Small intestine (tissue), 7 donors: ENCODE data around the gene SPDYE5. TPM values are rescaled to one million over a fixed set of nuclear protein-coding genes. Genes with fewer than 3 reads are reported as not detected.
"Not testable (repeated sequence)": the region's sequence is repeated elsewhere in the genome, so short reads cannot be mapped to it uniquely, and the experiment has no call there.

Source experiments
- DNase-seq, 2 donors: peaks; one replicate each; pipeline versions ENCODE4 v3.0.0 to v3.0.0-alpha.2; 2013
- FAIRE-seq: peaks from 2 replicates; lab custom pipeline; 2012; peaks lifted over from hg19 to GRCh38; lab: Jason Lieb, UNC
- H3K27ac ChIP-seq, 3 donors: one replicate each; pipeline ENCODE4 v1.5.1; 2013; ENCODE audit warnings: low read length in 2 of 3, mild to moderate bottlenecking in 2 of 3, control low read depth in 1 of 3, inconsistent platforms in 1 of 3, low read depth in 1 of 3, moderate library complexity in 1 of 3
- H3K27me3 ChIP-seq, 3 donors: one replicate each; pipeline ENCODE4 v1.6.1; 2013; ENCODE audit warnings: low read length in 3 of 3, inconsistent platforms in 1 of 3; ENCODE audit not compliant: control insufficient read depth in 3 of 3, insufficient read depth in 3 of 3
- H3K36me3 ChIP-seq, 3 donors: one replicate each; pipeline ENCODE4 v1.6.1; 2013; ENCODE audit warnings: low read length in 3 of 3, inconsistent platforms in 1 of 3, low read depth in 1 of 3, mild to moderate bottlenecking in 1 of 3, moderate library complexity in 1 of 3; ENCODE audit not compliant: control insufficient read depth in 3 of 3, insufficient read depth in 2 of 3
- H3K4me1 ChIP-seq, 3 donors: one replicate each; pipeline ENCODE4 v1.6.1; 2013; ENCODE audit warnings: low read length in 2 of 3, inconsistent platforms in 1 of 3, low read depth in 1 of 3, mild to moderate bottlenecking in 1 of 3, moderate library complexity in 1 of 3; ENCODE audit not compliant: control insufficient read depth in 3 of 3, insufficient read depth in 2 of 3
- H3K4me3 ChIP-seq, 3 donors: one replicate each; pipeline ENCODE4 v1.5.1; 2013; ENCODE audit warnings: low read length in 3 of 3, control low read depth in 1 of 3, inconsistent platforms in 1 of 3, low read depth in 1 of 3, mild to moderate bottlenecking in 1 of 3, moderate library complexity in 1 of 3
- H3K9me3 ChIP-seq, 2 donors: one replicate each; pipeline ENCODE4 v1.6.1; 2013; ENCODE audit warnings: low read depth in 1 of 2, low read length in 1 of 2; ENCODE audit not compliant: control insufficient read depth in 2 of 2, insufficient read depth in 1 of 2
- WGBS, 3 donors: extraction: QIAGEN DNeasy Blood & Tissue Kit; methylation state at CpG; one replicate each; pipeline ENCODE4 v1.1.7; 2013; 5-methylcytosine and 5-hydroxymethylcytosine counted together
- polyA plus RNA-seq, 4 donors: library from polyadenylated mRNA; stranded (reverse) in 3 of 4; unstranded in 1 of 4; fragments of 200-250 nt in 3 of 4; fragments of 120-200 nt in 1 of 4; gene quantifications; one replicate each; pipeline versions ENCODE4 v1.2.1 to v1.2.3, GENCODE V29; 2013
- donor health status: healthy with polysubstance abuse.
- donor health status: control.
- donor health status: control.
- donor health status: Bipolar disorder and iron deficiency.
- donor health status: healthy.

Gene SPDYE5
- polyA plus RNA-seq, 4 donors, result 1.9 TPM; not detected in 3

- H3K9me3 ChIP-seq, H3K27me3 ChIP-seq, H3K36me3 ChIP-seq, H3K4me1 ChIP-seq, H3K4me3 ChIP-seq, DNase-seq, H3K27ac ChIP-seq, FAIRE-seq: not testable (repeated sequence)
Measured at GRCh38 chr7:75477457-75477856, 14.7 kb upstream of the SPDYE5 start.

GRCh38 chr7:75480313-75480712 is 11.8 kb upstream of the SPDYE5 start:
- H3K36me3 ChIP-seq, FAIRE-seq, H3K4me3 ChIP-seq, H3K27ac ChIP-seq, DNase-seq, H3K9me3 ChIP-seq, H3K4me1 ChIP-seq, H3K27me3 ChIP-seq: not testable (repeated sequence)

DNA sequence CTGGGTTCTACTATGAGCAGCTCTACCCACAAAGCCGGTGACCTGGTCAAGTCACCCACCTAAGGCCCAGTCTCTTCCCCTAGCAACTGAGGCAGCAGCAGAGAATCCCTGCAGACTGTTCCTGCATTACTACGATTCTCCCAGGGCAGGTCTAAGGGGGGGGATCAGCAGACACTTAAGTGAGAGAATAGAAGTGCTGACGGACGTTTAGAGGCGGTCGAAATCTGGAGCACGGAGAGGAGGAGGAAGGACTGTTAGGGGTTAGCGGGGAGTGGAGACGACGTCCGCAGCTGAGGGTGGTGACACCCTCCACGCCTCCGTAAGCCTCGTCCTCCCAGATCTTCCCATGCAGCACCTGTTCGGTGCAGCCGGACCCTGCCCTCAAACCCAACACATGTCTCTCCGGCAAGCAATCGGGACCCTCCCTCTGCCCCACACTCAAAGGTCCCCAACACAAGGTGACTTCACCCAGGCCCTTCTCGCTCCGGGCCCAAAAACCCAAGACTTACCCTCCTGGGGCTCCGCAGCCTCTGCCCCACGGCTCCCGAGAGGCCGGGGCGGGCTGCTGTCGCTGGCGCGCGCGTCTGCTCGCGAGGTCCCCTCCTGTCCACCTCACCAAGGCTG is 6.7 kb upstream of the SPDYE5 start:
- Histone ChIP-seq H3K27ac (peak overlapping the region in 2 of 3 donors; percentile 65 to 78), H3K4me3 (peak overlapping the region; percentile 50 to 80 (median 76))
- H3K27me3 ChIP-seq, H3K9me3 ChIP-seq, H3K4me1 ChIP-seq, H3K36me3 ChIP-seq, FAIRE-seq: not testable (repeated sequence)
- 0 to 3% (median 2%) methylated on average over 14 to 28 of the region's 32 CpGs for WGBS, 3 donors
- peak; percentile 12 to 47 for DNase-seq

GRCh38 chr7:75485979-75486643 is 6.0 kb upstream of the SPDYE5 start, which contains the start of gene POM121C:
POM121C (minus strand) TSS chr7:75486299; CDS start chr7:75441496, 44,803 bp downstream.
- H3K27me3 ChIP-seq, H3K9me3 ChIP-seq, H3K36me3 ChIP-seq, H3K4me1 ChIP-seq, FAIRE-seq: not testable (repeated sequence)
- DNase-seq, result peak; percentile 91 to 95
- 1% methylated on average over 38 to 49 of the region's 49 CpGs for WGBS, 3 donors
- Histone ChIP-seq H3K27ac (peak within 1 kb of the TSS; percentile 64 to 84 (median 78)), H3K4me3 (peak within 1 kb of the TSS; percentile 50 to 80 (median 76))

DNA sequence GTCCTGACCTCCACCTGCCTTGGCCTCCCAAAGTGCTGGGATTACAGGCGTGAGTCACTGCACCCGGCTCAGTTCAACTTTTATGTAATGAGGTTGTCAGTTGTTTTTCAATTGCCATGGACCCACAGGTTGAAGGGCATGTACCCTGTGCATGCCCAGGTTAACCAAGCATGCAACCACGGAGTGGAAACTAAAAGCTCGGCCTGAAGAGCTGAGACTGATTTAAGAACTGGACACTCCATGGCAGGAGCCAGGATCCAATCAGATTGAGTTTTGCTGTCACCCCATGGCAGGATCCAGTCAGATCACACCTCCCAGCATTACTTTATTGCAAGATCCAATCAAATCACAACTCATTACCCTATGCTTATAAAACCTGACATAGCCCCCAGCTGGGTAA is 16.9 kb downstream of the SPDYE5 start:
- not testable (repeated sequence) for H3K36me3 ChIP-seq, FAIRE-seq, H3K27me3 ChIP-seq, H3K4me3 ChIP-seq, H3K9me3 ChIP-seq, H3K4me1 ChIP-seq, DNase-seq, H3K27ac ChIP-seq
- 93 to 100% (median 98%) methylated on average over 1 to 2 of the region's 4 CpGs for WGBS, 3 donors

DNA sequence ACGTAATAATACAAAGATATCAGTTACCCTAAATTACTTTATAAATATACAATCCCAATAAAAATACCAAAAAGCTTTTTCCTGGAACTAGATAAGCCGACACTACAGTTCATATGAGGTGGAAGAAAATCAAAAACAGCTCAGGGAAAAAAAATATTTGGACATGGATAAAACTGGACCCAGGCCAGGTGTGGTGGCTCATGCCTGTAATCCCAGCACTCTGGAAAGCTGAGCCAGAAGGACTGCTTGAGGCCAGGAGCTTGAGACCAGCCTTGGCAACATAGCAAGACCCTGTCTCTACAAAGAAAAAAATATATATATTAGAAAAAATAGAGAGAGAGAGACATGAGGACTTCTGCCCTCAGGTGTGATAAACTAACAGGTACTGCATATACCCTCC is 26.7 kb downstream of the SPDYE5 start:
- not testable (repeated sequence) for H3K4me1 ChIP-seq, H3K27ac ChIP-seq, H3K4me3 ChIP-seq, DNase-seq, H3K9me3 ChIP-seq, FAIRE-seq, H3K27me3 ChIP-seq
- 68 to 81% (median 71%) methylated on average over 2 of the region's 2 CpGs for WGBS, 3 donors
- peaks cover 3 to 16% (median 5%) of the 10 kb centered on the region in 3 donors for H3K36me3 ChIP-seq

DNA sequence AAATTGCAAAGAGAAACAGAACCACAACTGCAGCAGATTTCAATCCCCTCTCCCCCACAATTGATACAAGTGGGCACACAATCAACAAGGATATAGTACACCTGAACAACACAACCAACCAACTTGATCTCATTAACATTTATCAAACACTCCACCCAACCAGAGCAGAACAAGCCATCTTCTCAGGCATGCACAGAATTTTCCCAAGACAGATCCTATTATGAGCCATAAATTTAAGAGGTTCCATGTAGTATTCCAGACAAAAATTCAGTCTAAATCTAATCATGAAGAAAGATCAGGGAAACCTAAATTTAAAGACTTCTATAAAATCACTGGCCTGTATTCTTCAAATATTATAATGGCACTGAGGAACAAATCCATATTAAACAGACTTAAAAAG is 29.6 kb downstream of the SPDYE5 start:
- not testable (repeated sequence) for FAIRE-seq, DNase-seq, H3K9me3 ChIP-seq, H3K4me3 ChIP-seq, H3K4me1 ChIP-seq, H3K27ac ChIP-seq, H3K27me3 ChIP-seq
- peaks cover 3 to 25% (median 5%) of the 10 kb centered on the region in 3 donors for H3K36me3 ChIP-seq

DNA sequence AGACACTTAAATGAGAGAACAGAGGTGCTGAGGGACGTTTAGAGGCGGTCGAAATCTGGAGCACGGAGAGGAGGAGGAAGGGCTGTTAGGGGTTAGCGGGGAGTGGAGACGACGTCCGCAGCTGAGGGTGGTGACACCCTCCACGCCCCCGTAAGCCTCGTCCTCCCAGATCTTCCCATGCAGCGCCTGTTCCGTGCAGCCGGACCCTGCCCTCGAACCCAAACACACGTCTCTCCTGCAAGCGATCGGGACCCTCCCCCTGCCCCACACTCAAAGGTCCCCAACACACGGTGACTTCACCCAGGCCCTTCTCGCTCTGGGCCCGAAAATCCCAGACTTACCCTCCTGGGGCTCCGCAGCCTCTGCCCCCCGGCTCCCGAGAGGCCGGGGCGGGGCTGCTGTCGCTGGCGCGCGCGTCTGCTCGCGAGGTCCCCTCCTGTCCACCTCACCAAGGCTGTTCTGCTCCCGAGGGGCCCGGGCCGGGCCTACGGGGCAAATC is 35.2 kb downstream of the SPDYE5 start:
- not testable (repeated sequence) for H3K4me1 ChIP-seq, H3K9me3 ChIP-seq, H3K27me3 ChIP-seq, FAIRE-seq
- DNase-seq, result peak in 1 of 2 donors; percentile 40
- WGBS, 3 donors, result 0 to 1% (median 0%) methylated on average over 32 to 37 of the region's 37 CpGs
- peaks cover 2 to 17% (median 3%) of the 10 kb centered on the region in 3 donors for H3K36me3 ChIP-seq
- H3K4me3 ChIP-seq, result peak overlapping the region; percentile 70 to 99 (median 95)
- H3K27ac ChIP-seq, result peak overlapping the region in 2 of 3 donors; percentile 85 to 91
